ENCODE data around the gene AOAH. TPM values are rescaled to one million over a fixed set of nuclear protein-coding genes. Genes with fewer than 3 reads are reported as not detected.

Gene AOAH
- total and polyA plus RNA-seq, 2 of the 13 experiments (the other 11 are each of a cell fraction or from before 2014, with no cell fraction given), result not detected

GRCh38 chr7:36545291-36545690 is 179.0 kb downstream of the AOAH start:
- Histone ChIP-seq H4K20me1 (ENCODE audit: insufficient read depth, low read length) (no peaks in the 10 kb centered on the region), H3K79me2 (ENCODE audit: insufficient read depth, low read length) (no peaks in the 10 kb centered on the region), H3K9ac (ENCODE audit: insufficient read depth, low read depth, low read length) (no peak overlapping the region), H3K36me3 (replicated peaks in 1 of 2; ENCODE audit: control insufficient read depth in 1 of 2, insufficient read depth in 2 of 2, low read length in 2 of 2) (no peaks in the 10 kb centered on the region), H3K27ac (ENCODE audit: extremely low read length, insufficient read depth, low read length) (no peak overlapping the region), H3K27me3 (ENCODE audit: control insufficient read depth in 1 of 2, insufficient read depth in 2 of 2, low read length in 2 of 2) (peaks cover 0 to 2% of the 10 kb centered on the region in 2 experiments; a peak in 1 of 5 replicates), H3K4me3 (replicated peaks in 1 of 3; ENCODE audit: insufficient read depth in 1 of 3, low read depth in 2 of 3, low read length in 3 of 3) (no peak overlapping the region), H3K4me2 (ENCODE audit: low read depth, low read length) (no peak overlapping the region), H3K4me1 (ENCODE audit: insufficient read depth, low read length) (no peaks in the 10 kb centered on the region), H3K9me3 (ENCODE audit: low read length) (no peaks in the 10 kb centered on the region), H2AFZ (ENCODE audit: low read length) (no peak overlapping the region)
- ChIA-PET POLR2A (no interaction called here), CTCF (ENCODE audit: low intra/inter-chr PET ratio, low total read pairs) (no interaction called here)
- no peak for DNase-seq (ENCODE audit: low spot score)
- intact Hi-C loops (cut with micrococcal nuclease; ENCODE audit: unreplicated experiment) (no loop called here), in situ Hi-C loops (cut with HindIII; ENCODE audit: extremely low pct_ligation_motif_present, low pct_unique_long_range_greater_than_20kb) (no loop called here)
- no peak for ATAC-seq
- WGBS (ENCODE audit: low lambda C conversion rate), result 0% methylated on average over 2 of the region's 2 CpGs
- FAIRE-seq, result no peak
- BruUV-seq (replicated peaks), result no TSS peak
- TF ChIP-seq ZNF350 (CRISPR knock-in tag; IDR thresholded peaks at IDR 0.05; ENCODE audit: borderline replicate concordance, low read depth), result no peak
- TF ChIP-seq RXRB (CRISPR knock-in tag; IDR thresholded peaks at IDR 0.05; ENCODE audit: borderline replicate concordance), result no peak
- TF ChIP-seq ZNF724P (CRISPR knock-in tag; IDR thresholded peaks at IDR 0.05; ENCODE audit: borderline replicate concordance), result no peak
- TF ChIP-seq PBX2 (CRISPR knock-in tag; IDR thresholded peaks at IDR 0.05), result no peak
- TF ChIP-seq ATF2 (CRISPR knock-in tag; IDR thresholded peaks at IDR 0.05), result no peak
- no peak for TF ChIP-seq MED13 (CRISPR knock-in tag; IDR thresholded peaks at IDR 0.05)
- TF ChIP-seq GZF1 (CRISPR knock-in tag; IDR thresholded peaks at IDR 0.05), result no peak
- no peak for TF ChIP-seq ZNF10 (CRISPR knock-in tag; IDR thresholded peaks at IDR 0.05; ENCODE audit: borderline replicate concordance, low read depth)
- no peak for TF ChIP-seq TCF7 (IDR thresholded peaks at IDR 0.05; ENCODE audit: low read depth)
- TF ChIP-seq ZBTB49 (CRISPR knock-in tag; IDR thresholded peaks at IDR 0.05; ENCODE audit: borderline replicate concordance), result no peak
- no peak for TF ChIP-seq ZBTB37 (CRISPR knock-in tag; IDR thresholded peaks at IDR 0.05)
- TF ChIP-seq NFE2L1 (CRISPR knock-in tag; IDR thresholded peaks at IDR 0.05; ENCODE audit: borderline replicate concordance), result no peak
- no peak for TF ChIP-seq EHMT2 (IDR thresholded peaks at IDR 0.05; ENCODE audit: borderline replicate concordance, low read depth, low read length)
- TF ChIP-seq ZNF143 (CRISPR knock-in tag; IDR thresholded peaks at IDR 0.05), result no peak
- TF ChIP-seq NKX3-1 (CRISPR knock-in tag; IDR thresholded peaks at IDR 0.05), result no peak
- no peak for TF ChIP-seq ZXDC (CRISPR knock-in tag; IDR thresholded peaks at IDR 0.05)

All from HepG2 (cell line).